NCI-H1417 treated with DMSO at 0.1 percent for 48 hours (cell line): Measurements from ENCODE around the gene PRDM16.

Experiments
- DNase-seq: peaks from one replicate; lab custom pipeline; 2025; lab: John Stamatoyannopoulos, UW

Gene PRDM16

DNA sequence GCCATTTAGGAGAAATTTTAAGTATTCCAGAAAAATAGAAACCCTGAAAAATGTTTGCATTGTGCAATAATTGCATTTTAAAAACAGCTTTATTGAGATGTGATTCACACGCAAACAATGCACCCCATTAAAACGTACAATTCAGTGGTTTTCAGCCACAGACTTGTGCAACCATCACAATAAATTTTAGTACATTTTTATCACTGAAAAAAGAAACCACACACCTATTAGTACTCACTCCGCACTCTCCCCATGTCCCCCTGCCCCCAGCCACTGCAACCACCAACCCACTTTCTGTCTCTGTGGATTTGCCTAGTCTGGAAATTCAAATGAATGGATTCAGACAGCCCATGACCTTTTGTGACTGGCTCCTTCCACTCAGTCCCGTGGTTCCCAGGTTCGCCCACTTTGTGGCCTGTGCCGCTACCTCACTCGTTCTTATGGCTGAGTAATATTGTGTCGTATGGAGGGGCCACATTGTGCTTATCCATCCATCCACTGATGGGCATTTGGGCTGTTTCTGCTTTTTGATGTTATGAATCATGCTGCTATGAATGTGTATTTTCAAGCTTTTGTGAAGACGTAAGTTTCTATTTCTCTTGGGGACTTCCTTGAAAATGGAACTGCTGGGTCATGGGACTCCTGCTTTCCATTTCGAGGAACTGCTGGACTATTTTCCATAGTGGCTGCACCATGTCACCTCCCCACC lies 237.7 kb downstream of the PRDM16 start:
- no peak for DNase-seq

DNA sequence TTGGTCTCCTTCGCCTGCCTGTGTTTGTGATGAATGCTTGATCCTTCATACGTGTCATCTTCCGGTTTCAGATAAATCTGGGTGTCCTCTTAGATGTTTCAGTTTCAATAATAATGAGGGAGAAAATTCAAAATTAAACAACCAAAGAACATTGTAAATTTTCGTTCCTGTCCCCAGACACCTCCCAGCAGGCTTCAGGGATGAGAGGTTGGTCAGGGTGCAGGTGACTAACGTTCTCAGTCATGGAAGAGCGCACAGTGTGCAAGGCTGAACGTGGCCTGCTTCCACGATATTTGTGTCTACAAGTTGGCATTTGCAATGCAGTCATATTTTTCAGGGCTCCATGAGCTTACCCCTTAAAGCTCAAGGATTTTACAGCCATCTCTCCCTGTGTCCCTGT lies 238.4 kb downstream of the PRDM16 start:
- DNase-seq, result no peak

DNA sequence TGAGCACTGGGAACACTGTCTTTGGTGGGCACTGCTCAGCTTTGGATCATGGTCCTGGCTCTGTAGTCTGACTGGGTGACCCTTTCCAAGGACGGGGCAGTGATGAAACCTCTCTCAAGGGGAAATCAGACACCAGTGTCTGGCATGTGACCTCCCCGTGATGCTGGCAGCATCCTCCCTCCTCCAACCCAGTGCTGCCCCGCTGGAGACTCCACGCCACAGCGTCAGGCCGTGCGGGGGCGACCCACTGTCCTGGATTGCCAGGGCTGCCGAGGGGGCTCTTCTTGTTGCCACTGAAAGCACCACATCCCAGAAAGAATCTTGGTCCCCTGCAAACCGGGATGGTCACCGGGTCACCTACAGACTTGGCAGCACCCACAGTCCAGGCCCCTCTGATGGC lies 239.1 kb downstream of the PRDM16 start:
- no peak for DNase-seq

DNA sequence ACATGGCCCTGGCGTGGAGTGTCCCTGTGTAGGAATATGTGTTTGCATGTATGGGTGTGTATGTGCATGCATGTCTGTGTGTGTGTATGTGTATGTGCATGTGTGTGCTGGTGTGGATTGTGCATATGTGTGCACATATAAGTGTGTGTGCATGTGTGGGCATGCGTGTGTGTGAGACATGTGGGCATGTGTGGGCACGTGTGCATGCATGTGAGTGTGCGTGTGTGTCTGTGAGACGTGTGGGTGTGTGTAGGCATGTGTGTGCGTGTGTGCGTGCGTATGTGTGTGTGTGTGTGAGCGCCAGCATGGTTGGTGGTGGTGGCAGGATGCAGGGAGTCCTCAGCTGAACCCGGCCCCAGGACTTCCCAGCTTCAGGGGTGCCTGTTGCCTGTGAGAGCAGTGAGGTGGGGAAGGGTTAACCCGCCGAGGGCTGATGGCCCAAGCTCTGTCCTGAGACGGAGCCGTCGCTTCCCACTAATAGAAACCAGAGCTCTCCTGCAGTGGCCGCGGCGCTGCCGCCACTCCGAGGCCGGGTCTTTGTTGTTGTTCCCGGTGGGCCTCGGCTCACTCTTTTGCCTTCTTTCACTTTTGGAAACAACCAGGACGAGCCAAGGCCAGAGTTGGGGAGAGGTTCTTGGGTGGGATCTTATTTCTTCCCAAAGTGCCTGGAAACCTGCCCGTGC lies 241.9 kb downstream of the PRDM16 start:
- no peak for DNase-seq

DNA sequence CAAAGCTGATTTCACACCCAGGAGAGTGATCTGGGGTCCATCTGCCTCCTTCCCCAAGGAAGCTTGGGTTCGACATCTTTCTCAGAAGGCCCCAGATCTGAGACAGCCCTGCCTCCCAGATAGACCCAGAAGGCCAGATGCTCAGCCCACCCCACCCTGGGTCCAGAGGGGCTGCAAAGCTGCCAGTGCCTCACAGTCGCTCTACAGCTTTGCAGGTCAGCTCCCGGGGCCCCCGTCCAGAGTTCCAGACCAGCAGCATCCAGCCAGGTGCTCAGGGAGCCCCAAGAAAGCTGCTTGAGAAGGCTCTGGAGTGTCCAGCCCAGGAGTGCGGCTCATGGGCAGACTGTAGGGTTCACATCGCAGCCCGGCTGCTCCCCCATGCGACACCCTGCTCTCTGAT lies 242.7 kb downstream of the PRDM16 start:
- no peak for DNase-seq

DNA sequence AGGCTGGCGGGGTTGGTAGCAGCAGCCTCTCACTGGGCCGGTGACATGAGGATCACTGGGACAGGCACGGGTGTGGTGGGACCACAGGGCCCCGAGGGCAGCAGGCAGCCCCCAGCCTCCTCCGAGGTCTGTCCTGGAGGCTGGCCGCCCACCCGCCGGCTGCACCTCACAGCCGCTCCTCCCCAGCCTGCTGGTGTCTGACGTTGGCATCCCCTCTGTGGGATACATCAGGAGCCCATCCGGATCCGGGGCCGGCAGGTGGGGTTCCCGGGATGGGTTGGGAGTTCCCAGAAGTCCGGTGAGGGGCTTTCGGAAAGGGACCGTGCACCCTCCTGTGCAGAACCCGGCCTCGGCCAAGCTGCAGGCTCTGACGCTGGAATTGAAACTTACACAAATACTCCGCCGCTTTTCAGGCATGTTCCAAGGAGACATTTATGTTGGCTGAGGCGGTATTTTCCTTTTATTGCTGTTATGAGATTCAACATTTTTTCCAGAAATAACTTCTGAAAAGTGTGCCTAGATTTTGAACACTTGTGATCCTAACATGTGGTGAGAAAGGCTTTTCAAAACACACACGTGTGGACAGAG lies 243.4 kb downstream of the PRDM16 start:
- DNase-seq, result no peak

DNA sequence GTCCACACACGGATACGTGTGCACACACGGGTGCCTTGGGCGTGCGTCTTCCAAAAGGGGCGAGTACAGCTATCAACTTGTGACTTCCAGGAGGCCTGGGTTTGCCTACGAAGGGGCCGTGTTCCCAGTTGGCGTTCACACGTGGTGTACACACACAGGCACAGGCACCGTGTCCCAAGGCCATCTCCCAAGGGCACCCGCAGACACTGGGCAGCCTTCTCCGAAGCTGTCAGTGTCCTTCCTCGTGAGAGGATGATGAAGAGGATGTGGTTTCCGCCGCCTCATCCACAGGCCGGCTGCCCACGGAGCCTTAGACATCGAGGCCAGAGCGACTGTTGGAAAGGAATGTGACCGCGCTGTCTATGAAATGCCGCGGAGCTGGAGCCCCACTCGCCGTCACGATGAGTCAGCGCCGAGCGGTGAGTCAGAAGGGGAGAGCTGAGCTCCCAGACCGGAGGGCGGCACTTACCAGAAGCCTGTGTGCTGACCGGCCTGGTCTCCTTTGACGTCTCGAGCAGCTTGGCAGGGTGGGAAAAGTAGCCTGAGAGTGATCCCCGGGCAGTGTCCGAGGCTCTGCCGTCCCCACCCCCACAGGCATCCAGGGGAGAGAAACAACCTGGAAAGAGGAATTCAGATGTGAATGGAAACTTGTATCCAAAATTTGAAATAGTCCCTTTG lies 244.0 kb downstream of the PRDM16 start:
- DNase-seq, result no peak

DNA sequence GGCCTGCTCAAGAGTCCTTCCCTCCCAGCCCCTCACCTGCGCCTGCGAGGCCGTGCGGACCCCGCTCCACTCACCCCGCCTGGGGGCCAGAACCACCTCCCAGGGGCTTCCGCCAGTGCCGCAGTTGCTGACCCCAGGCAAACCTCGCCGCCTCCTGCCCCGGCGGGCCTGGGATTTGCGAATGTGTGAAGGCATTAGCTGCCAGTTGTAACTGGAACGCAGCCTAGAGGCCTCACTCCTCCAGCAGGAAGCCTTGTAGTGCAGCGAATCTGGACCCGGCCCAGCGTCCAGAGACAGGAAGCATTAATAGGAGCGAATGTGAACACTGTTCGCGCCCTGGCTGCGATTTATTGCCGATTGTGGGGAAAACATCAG lies 244.6 kb downstream of the PRDM16 start:
- DNase-seq, result no peak

DNA sequence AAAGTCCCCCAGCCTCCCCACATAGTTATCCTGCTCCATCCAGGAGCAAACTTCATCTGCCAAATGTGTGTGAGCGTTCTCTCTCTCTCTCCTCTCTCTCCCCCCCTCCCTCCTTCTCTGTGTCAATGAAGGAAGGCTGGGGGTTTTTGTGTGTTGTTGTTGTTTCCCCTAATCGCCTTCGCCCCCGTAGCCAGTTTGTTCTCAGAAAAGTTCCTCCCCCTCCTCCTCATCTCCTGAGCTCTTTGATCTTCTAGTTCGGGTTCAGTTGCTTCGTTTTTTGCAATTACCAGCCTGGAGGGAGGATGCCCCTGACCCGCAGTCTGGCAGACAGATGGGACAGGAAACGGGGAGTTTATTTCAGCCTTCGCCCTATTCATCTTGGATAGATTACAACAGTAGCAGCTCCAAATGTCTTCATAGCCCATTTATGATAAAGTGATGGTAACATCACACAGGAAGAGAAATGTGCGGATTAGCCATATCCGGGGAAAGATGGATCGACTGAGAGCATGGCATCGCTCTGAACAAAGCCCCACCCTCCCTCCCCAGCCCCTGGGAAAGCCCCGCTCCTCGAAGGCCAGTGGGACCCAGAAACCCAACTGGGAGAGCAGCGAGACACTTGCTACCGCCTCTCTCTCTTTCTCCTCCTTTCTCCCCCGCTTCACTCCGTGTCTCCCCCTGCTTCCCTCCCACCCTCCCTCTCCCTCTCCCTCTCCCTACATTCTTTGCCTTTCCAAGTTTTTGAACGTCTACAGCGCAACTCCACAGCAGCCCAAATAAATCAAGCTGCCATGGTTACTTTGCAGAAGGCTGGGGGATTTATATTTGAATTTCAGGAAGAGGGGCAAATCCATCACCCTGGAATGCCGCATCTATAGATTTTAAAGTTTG lies 245.7 kb downstream of the PRDM16 start:
- DNase-seq, result no peak

DNA sequence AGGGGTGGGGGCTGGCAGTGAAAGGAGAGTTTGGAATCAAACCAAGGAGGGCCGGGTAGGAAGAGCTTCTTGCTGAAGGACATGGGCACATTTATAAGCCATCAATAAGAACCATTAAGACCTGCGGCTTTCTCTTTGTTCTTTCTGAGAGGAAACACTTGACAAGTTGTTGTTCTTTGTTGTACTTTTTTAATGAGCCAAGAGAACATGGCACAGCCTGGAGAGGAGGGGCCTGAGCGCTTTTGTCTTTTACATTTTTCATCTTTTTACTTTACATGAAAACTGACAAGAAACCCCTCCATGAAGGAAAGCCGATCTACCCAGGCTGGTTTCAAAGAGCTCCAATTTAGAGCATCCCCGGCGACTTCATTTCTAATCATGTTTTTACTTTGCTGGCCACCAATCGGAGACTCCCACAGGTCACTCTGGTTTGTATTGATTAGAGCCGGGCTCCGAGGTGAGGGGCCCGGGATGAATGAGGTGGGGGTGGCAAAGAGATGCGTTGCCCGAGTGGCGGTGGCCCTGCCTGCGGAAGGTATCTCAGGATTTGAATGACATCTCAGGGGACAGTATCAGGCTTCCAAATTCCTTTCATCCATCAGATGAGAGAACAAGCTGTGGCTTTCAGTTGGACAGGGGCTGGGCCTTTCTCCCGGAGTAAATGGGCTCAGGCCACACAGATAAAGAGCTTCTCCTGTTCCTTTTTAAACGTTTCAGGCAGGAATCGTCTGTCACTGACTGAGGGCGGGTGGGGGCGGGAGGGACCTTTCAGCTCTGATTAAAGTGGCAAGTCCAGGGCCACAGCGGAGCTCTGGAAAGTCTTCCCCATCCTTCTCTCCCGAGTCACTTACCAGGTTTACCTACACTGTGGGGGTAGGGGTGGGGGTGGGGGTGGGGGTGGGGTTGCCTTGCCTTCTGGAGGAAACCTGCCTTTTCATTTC lies 246.7 kb downstream of the PRDM16 start:
- no peak for DNase-seq

DNA sequence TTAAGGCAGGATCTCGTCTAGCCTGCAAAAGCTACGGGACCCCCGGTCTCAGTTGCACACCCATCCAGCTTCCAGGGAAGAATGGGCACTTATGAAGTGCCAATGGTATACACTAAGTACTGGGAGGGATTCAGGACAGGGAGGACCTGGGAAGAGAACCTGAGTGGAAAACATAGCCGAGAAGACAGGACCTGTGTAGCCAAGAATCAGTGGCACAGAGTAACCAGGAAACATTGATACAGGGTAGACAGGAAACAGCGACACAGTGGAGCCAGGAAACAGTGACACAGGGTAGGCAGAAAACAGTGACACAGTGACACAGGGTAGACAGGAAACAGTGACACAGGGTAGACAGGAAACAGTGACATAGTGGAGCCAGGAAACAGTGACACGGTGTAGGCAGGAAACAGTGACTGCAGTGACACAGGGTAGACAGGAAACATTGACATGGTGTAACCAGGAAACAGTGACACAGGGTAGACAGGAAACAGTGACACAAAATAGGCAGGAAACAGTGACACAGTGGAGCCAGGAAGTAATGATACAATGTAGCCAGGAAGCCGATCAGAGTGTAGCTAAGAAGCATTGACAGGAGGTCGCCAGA lies 247.4 kb downstream of the PRDM16 start:
- DNase-seq, result no peak

DNA sequence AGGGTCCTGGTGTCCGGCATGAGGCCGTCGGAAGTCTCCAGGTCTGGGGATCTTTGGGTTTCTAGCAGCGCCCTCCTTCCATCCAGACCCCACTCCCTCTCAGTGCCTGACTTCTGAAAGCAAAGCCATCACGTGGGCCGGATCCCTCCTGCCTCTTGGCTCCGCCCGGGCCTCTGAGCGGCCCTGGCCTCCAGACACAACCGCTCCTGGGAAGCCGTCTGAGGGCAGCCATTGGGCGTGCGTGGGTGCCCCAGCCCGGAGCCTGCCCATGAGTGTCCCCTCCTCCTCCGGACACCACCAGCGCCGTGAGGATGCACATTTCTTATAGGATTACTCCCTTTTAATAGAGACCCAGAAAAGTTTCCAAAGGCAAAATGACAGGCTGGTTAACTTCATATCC lies 248.5 kb downstream of the PRDM16 start:
- no peak for DNase-seq

DNA sequence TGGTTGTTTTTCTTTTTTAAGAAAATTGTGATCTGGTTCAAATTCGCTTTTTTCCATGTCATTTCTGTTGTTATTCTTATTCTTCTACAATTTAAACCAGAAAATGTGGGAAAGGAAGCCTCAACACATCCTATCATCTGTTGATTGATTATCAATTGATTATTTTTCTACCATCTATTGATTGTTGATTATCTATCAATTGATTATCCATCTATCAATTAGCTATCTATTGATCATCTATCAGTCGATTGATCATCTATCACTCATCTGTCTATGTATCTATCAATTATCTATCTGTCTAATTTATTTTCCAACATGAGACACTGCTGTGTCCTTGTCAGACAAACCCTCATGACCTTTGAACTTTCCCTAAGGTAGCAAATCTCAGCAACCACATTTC lies 249.3 kb downstream of the PRDM16 start:
- no peak for DNase-seq

DNA sequence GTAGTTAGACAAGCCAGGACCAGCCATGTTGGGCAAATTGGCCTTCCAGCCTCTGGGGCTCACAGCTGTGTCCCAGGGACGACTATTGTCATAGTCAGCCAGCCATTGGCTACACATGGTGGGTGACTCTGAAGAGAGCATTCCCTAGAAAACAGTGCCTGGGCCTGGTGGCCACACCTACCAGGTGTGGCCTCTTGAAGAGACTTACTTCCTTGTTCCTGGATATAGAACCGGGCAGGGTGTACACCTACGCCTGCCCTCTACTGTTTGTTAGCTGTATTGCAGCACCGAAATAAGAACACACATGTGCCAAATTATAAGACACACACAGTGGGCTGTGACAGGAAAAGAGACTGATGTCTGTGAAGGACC lies 250.9 kb downstream of the PRDM16 start:
- DNase-seq, result no peak

DNA sequence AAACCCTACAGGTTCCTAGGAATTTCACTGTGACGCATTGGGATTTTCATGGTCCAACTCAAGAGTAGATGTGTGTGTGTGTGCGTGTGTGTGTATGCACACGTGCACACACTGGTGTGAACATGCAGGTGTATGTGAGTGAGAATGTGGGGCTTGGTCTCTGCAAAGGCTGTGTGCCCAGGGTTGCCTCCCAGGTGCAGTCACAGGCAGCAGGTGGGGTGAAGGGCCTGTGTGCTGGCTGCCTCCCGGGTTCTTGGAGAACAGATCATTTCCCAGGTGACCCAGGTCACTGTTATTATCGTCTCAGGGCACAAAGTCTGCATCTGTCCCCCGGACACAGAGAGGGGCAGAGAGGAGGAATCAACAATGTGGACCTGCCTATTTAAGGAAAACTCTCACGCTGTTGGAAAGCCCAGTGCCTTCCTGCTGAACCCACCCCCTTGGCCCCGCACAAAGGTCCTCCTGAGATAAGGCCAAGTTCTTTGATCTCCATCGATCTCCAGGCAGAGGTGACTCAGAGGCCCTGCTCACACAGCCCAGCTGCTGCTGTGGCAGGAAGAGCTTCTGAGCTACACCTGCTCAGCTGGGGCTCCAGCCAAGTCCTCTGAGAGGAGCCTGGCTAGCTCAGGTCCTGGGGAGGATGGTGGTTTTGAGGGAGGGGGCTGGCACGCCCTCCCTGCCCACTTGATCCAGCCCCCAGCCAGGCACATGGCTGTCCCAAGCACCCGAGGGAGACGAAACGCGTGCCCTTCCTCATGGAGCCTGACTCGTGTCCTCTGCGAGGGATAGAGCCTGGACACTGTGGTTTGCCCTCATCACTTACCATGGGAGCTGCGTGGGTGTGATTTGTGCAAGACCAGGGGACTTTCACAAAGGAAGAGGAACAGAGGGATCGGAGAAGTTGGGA lies 251.5 kb downstream of the PRDM16 start:
- DNase-seq, result no peak

DNA sequence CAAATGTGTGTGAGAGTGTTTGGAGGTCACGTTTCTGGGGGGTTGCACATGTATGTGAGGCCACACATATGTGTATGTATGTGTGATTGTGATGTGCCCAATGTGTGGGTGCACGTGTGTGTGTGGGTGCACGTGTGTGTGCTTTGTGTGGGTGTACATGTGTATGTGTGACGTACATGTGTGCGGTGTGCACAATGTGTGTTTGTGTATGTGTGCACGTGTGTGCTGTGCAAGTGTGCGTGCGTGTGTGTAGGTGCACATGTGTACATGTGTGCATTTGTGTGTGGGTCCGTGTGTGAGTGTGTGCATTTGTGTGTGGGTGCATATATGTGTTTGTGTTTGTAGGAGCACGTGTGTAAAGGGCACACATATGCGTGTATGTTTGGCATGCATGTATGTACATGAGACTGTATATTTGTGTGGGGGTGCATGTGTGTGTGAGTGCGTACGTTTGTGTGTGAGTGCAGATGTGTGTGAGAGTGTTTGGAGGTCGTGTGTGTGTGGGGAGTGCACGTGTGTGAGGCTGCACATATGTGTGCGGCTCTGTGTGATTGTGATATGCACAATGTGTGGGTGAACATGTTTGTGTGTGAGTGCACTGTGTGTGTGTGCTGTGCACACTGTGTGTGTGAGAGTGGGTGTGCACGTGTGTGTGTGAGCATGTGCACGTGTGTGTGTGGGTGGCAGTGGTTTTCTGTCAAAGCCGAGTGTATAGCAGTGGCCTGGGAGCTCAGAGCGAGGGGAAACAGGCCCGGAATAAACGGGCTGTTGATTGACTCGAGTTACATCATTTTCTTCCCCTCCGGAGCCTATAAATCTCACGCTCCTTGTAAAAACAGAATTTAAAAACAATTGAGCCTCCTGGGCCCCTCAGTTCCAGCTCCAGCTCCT lies 252.8 kb downstream of the PRDM16 start:
- no peak for DNase-seq

DNA sequence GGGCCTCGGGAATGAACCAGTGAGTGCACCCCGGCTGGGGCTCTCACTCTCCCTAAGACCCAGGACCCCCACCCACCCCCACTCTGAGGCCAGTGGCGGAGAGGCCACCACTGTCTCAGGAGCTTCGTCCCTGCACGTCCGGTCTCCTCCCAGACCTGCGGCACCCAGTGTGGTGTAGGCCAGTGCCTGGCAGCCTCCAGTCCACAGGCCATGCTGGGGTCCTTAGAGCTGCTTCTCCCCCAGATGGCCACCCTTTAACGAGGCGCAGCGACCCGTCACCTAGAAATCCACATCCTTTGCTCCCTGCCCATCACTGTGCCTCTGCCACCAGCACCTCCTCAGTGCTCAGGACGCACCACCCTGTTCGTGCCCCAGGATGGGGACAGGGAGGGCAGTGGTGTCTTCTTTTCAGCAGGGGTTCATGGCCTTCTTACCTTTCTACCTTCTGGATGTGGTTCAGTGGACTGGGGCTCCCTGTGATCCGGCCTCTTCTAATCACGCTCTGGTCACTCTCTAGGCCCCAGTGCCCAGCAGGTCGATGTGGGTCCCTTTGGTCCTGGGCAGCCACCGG lies 253.5 kb downstream of the PRDM16 start:
- DNase-seq, result no peak
